ENCODE results near the gene CRTC1.

- no peak for TF ChIP-seq CTCF (IDR thresholded peaks at IDR 0.05)
- TF ChIP-seq POLR2A (IDR thresholded peaks at IDR 0.05) = no peak
Measured at GRCh38 chr19:18735752-18736151, 52.3 kb downstream of the CRTC1 start.

All from uterus (tissue), 2 donors.